HEK293T (cell line): Measurements from ENCODE around the gene TRIM17.

Experiments used
- CTCF ChIA-PET: fragments of 350-600 bp; formaldehyde crosslinking; extraction: SDS; loops from one replicate; lab custom pipeline; 2021; ENCODE audit warnings: antibody characterized with exemption, inconsistent platforms; lab: Yijun Ruan, JAX
- POLR2A ChIA-PET: fragments of 350-600 bp; formaldehyde crosslinking; extraction: SDS; loops from one replicate; lab custom pipeline; 2020; ENCODE audit warnings: antibody characterized with exemption, inconsistent platforms; lab: Yijun Ruan, JAX
- DNase-seq: peaks from one replicate; pipeline ENCODE4 v3.0.0; 2012; ENCODE audit warnings: mixed read lengths; ENCODE audit errors: extremely low spot score
- ARNT ChIP-seq: fragments of 450-650 bp; IDR thresholded peaks from 2 replicates; pipeline ENCODE4 v1.6.1; 2017; ENCODE audit warnings: mild to moderate bottlenecking
- BHLHE40 ChIP-seq: fragments of 450-650 bp; IDR thresholded peaks from 2 replicates; pipeline ENCODE4 v1.6.1; 2016; ENCODE audit warnings: mild to moderate bottlenecking, moderate library complexity, borderline replicate concordance
- CTBP1 ChIP-seq: fragments of 450-650 bp; IDR thresholded peaks from 2 replicates; pipeline ENCODE4 v1.6.1; 2016; ENCODE audit warnings: borderline replicate concordance
- ELF4 ChIP-seq: fragments of 450-650 bp; IDR thresholded peaks from 2 replicates; pipeline ENCODE4 v1.6.1; 2017; ENCODE audit warnings: antibody characterized with exemption
- FOXA1 ChIP-seq: fragments of 450-650 bp; IDR thresholded peaks from 2 replicates; pipeline ENCODE4 v1.6.1; 2016; ENCODE audit warnings: mild to moderate bottlenecking
- FOXK2 ChIP-seq: fragments of 450-650 bp; IDR thresholded peaks from 2 replicates; pipeline ENCODE4 v1.6.1; 2016; ENCODE audit warnings: mild to moderate bottlenecking
- FOXM1 ChIP-seq: fragments of 450-650 bp; IDR thresholded peaks from 2 replicates; pipeline ENCODE4 v1.6.1; 2017; ENCODE audit warnings: mild to moderate bottlenecking, borderline replicate concordance
- HDGF ChIP-seq: fragments of 450-650 bp; IDR thresholded peaks from 2 replicates; pipeline ENCODE4 v1.6.1; 2017; ENCODE audit warnings: antibody characterized with exemption, borderline replicate concordance
- L3MBTL2 ChIP-seq: fragments of 450-650 bp; conservative IDR thresholded peaks from 2 replicates; pipeline ENCODE4 v1.6.1; 2016; ENCODE audit warnings: mild to moderate bottlenecking
- LEF1 ChIP-seq: fragments of 450-650 bp; IDR thresholded peaks from 2 replicates; pipeline ENCODE4 v1.6.1; 2017; ENCODE audit warnings: mild to moderate bottlenecking, borderline replicate concordance
- NFRKB ChIP-seq: fragments of 450-650 bp; IDR thresholded peaks from 2 replicates; pipeline ENCODE4 v1.6.1; 2016; ENCODE audit warnings: mild to moderate bottlenecking, moderate library complexity
- PKNOX1 ChIP-seq: fragments of 450-650 bp; IDR thresholded peaks from 2 replicates; pipeline ENCODE4 v1.6.1; 2016
- SP1 ChIP-seq: fragments of 450-650 bp; IDR thresholded peaks from 2 replicates; pipeline ENCODE4 v1.6.1; 2017
- SUZ12 ChIP-seq: fragments of 450-650 bp; IDR thresholded peaks from 2 replicates; pipeline ENCODE4 v1.6.1; 2016; ENCODE audit warnings: mild to moderate bottlenecking
- TARDBP ChIP-seq: fragments of 450-650 bp; IDR thresholded peaks from 2 replicates; pipeline ENCODE4 v1.6.1; 2016
- ZNF384 ChIP-seq: fragments of 450-650 bp; IDR thresholded peaks from 2 replicates; pipeline ENCODE4 v1.6.1; 2016

The TRIM17 gene

GRCh38 chr1:228396770-228397662 lies 19.6 kb downstream of the TRIM17 start:
- DNase-seq, result no peak
- POLR2A ChIA-PET, result interaction anchor here (1.3 kb wide), 1 partner anchor 10 kb away, joined by 5 read pairs; the partner anchor contains the start of gene TRIM11
- CTCF ChIA-PET, result no interaction called here
- TF ChIP-seq NFRKB, result no peak
- no peak for TF ChIP-seq LEF1
- no peak for TF ChIP-seq BHLHE40
- TF ChIP-seq L3MBTL2, result no peak
- TF ChIP-seq ARNT, result no peak
- TF ChIP-seq ZNF384, result no peak
- TF ChIP-seq TARDBP, result no peak
- no peak for TF ChIP-seq ELF4
- no peak for TF ChIP-seq SP1
- TF ChIP-seq HDGF, result no peak
- no peak for TF ChIP-seq FOXK2
- TF ChIP-seq PKNOX1, result no peak
- TF ChIP-seq FOXA1, result no peak
- TF ChIP-seq FOXM1, result no peak
- no peak for TF ChIP-seq SUZ12
- TF ChIP-seq CTBP1, result no peak

- no peak for DNase-seq
- ChIA-PET POLR2A (interaction anchor here (1.5 kb wide), 1 partner anchor 12 kb away, joined by 3 read pairs; the partner anchor contains the start of gene TRIM11), CTCF (no interaction called here)
- TF ChIP-seq TARDBP, result no peak
- TF ChIP-seq ELF4, result no peak
- TF ChIP-seq L3MBTL2, result no peak
- TF ChIP-seq SP1, result no peak
- no peak for TF ChIP-seq FOXM1
- TF ChIP-seq ARNT, result no peak
- TF ChIP-seq FOXK2, result no peak
- TF ChIP-seq BHLHE40, result no peak
- TF ChIP-seq CTBP1, result no peak
- no peak for TF ChIP-seq NFRKB
Measured at GRCh38 chr1:228394571-228395394, 21.9 kb downstream of the TRIM17 start.

- no peak for TF ChIP-seq NFRKB
- no peak for TF ChIP-seq PKNOX1
- TF ChIP-seq SUZ12, result no peak
- TF ChIP-seq BHLHE40, result no peak
- no peak for TF ChIP-seq ZNF384
- TF ChIP-seq SP1, result no peak
- TF ChIP-seq HDGF, result no peak
- no peak for TF ChIP-seq L3MBTL2
- TF ChIP-seq FOXA1, result no peak
- TF ChIP-seq LEF1, result no peak
- no peak for TF ChIP-seq ELF4
- no peak for TF ChIP-seq ARNT
- TF ChIP-seq TARDBP, result no peak
- TF ChIP-seq FOXK2, result no peak
- TF ChIP-seq CTBP1, result no peak
- TF ChIP-seq FOXM1, result no peak
- DNase-seq, result no peak
- ChIA-PET CTCF (interaction anchor here (0.6 to 0.9 kb wide), 2 partner anchors 8 to 121 kb away, joined by 3 read pairs; no protein-coding TSS in a partner anchor), POLR2A (no interaction called here)
Measured at GRCh38 chr1:228393811-228394570, 22.7 kb downstream of the TRIM17 start.

GRCh38 chr1:228393268-228393701 lies 23.4 kb downstream of the TRIM17 start:
- POLR2A ChIA-PET, result interaction anchor here (1.0 kb wide), 1 partner anchor 93 kb away, joined by 3 read pairs; no protein-coding TSS in a partner anchor
- TF ChIP-seq FOXA1 (no peak), HDGF (no peak), FOXK2 (no peak), LEF1 (no peak), NFRKB (no peak), FOXM1 (no peak), BHLHE40 (no peak), SP1 (no peak), ELF4 (no peak), ARNT (no peak), CTBP1 (no peak), ZNF384 (no peak), TARDBP (no peak), SUZ12 (no peak), PKNOX1 (no peak), L3MBTL2 (no peak)
- no peak for DNase-seq
- CTCF ChIA-PET, result interaction anchor here (0.6 to 0.9 kb wide), 2 partner anchors 9 to 122 kb away, joined by 3 read pairs; no protein-coding TSS in a partner anchor
